ENCODE measurements around the gene COL28A1.
"Not testable (repeated sequence)": the region's sequence is repeated elsewhere in the genome, so short reads cannot be mapped to it uniquely, and the experiment has no call there.

COL28A1 gene

GRCh38 chr7:7408001-7408770 is 127.5 kb downstream of the COL28A1 start:
- no peak for DNase-seq

DNA sequence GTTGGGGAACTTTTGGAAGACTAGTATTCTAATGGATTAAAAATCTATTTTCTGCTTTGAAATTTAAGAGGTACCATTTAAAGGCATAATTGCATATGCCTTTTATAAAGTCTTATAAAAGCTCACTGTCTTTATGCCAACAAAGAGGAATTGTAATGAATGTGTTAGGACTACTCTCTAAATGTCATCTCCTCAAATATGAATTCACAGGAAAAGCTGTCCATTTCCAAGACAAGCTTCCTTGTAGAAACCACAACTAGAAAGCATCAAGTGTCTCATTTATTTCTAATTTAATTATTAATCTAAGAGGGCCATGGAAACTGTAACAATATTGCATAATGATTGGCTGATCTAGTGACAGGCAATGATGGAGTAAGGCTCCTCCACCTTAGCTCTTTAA is 130.2 kb downstream of the COL28A1 start:
- DNase-seq = no peak

- DNase-seq = no peak
Observed at GRCh38 chr7:7399707-7400106, 136.0 kb downstream of the COL28A1 start.

DNA sequence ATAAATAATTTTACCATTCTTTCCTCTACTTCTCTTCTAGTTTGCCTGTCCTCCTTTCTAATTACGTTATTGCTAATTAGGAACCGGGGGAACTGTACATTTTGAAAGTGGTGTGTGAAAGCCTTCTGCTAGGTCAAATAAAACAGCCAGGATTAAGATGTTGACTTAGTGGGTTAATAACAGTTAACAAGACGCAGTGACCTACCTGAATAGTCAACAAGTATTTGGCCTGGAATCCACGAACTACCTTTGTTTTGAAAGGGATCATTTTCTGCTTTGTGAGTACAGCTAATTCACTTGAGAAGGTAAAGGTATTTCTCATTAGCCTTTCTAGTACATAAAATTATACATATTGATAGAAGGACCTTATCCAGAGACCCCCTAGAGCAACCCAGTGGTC is 139.9 kb downstream of the COL28A1 start:
- DNase-seq = no peak

GRCh38 chr7:7388164-7388563 is 147.5 kb downstream of the COL28A1 start:
- not testable (repeated sequence) for DNase-seq

DNA sequence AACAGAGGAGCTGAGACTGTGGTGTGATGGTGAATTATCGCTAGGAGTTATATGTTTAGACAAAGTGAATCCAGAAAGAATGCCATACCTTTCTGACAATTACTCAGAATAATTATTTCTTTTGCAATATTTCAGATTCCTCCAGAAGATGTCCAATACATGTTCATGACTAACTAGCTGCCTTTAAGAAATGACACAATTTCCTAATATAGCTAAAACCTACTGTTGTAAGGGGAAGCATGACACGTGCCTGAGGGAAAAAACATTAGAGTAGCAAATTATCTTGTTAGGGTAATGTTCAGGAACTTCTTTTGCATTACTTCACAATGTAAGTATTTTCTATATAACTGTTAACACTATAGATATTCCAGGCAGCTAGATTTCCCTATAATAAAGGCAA is 150.3 kb downstream of the COL28A1 start:
- DNase-seq = no peak

GRCh38 chr7:7384228-7384627 is 151.4 kb downstream of the COL28A1 start:
- DNase-seq = no peak

GRCh38 chr7:7375538-7375937 is 160.1 kb downstream of the COL28A1 start:
- no peak for DNase-seq

DNA sequence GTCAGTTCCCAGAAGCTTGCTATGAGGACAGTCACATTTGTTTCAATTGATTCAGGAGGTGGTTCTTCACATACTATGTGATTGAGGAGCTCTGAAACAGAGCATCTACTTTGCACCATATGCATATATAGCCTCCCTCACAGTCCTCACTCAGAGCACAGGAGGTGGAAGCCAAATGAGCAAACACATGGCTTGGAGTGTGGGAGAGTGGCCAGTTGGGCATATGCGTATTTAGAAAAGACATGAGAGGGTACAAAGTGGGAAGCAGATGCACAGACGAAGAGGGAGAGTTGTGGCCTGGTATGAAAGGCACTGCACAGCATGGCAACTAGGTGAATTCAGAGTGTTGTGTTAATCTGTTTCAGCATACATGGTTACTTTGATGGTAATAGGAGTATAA is 165.6 kb downstream of the COL28A1 start:
- no peak for DNase-seq

DNA sequence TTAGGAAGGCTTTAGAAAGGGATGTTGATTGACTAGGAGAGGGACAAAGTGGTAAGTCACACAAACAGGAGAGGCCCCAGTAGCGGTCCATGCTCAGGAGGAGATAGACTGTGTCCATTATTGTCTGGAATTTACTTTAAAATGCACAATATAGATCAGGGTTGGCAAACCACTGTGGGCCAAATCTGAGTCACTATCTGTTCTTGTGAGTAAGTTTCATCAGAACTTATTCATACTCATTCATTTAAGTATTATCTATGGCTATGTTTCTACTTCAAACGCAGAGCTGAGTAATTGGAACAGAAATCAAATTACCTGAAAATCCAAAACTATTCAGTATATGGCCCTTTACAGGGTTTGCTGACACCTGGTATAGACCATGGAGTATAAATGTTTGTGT is 166.5 kb downstream of the COL28A1 start:
- DNase-seq = no peak

GRCh38 chr7:7354674-7355073 is 181.0 kb downstream of the COL28A1 start:
- no peak for DNase-seq

DNA sequence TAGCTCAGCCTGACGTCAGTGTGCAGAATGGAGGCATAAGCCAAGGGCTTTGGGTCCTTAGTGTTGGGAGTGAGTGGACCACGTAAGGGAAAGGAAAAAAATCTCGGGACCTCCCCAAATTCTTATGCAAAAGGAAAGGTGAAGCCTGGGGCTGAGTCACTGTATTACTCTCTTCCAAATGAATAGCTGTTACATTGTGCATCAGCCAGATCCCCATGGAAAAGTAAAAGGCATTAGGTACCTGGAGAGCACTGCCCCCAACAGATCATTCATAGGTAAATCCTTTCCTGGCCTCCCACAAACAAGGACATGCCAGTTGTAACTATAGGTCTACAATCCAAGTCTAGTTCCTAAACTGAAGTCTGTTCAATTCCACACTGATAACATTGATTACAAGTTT is 182.8 kb downstream of the COL28A1 start:
- DNase-seq = peak; percentile 14 to 43

DNA sequence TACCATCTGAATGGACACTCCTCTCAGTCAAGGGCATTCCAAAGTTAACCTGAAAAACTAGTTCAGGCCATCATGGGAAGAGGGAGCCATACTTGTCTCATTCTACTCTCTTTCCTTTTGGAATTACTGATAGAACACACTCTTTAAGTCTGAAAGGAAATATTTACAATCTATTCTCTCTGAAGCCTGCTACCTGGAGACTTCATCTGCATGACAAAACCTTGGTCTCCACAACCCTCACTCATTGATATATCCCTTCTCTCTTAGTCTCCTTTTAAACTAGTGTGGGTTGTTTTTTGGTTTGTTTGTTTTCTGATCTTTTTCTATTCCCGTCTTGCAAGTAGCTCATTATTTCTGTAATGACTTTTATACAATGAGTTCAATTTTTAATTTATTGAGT is 183.8 kb downstream of the COL28A1 start:
- no peak for DNase-seq

GRCh38 chr7:7351156-7351555 is 184.5 kb downstream of the COL28A1 start:
- DNase-seq = no peak

- DNase-seq = no peak
Observed at GRCh38 chr7:7349156-7349555, 186.5 kb downstream of the COL28A1 start.

GRCh38 chr7:7347045-7347444 is 188.6 kb downstream of the COL28A1 start:
- DNase-seq = no peak

DNA sequence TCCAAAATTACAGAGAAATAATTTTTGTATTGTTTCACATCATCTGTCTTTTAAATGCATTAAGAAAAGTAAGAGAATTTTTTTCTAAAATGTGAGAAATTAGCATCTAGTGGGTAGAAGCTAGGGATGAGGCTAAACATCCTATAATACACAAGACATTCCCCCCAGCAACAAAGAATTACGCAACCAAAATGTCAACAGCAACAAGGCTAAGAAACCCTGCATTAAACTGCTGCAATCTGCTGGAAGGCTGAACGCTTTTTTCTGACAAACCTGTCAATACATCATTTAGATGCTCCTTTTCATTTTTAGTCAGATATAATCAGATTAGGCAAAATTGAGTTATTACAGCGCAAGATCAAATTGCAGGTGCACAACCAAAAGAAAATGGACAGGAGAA is 191.1 kb downstream of the COL28A1 start:
- no peak for DNase-seq

DNA sequence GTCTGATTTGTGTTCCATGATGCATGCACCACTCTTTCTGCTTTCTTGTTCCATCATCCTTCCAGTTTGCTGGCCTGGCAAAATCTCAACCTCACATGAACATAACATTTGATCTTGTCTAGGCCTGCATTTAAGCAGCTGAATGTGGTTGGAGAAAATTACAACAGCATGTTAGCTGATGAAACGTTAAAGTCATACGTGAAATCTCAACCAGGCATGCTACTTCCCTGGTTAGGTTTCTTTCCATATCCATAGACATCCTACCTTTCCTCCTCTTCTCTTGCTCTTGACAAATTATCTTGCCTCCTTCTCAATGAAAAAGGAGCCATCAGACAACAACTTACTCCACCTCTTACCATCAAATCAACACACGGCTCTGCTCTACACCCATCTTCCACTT is 199.8 kb downstream of the COL28A1 start:
- no peak for DNase-seq

DNA sequence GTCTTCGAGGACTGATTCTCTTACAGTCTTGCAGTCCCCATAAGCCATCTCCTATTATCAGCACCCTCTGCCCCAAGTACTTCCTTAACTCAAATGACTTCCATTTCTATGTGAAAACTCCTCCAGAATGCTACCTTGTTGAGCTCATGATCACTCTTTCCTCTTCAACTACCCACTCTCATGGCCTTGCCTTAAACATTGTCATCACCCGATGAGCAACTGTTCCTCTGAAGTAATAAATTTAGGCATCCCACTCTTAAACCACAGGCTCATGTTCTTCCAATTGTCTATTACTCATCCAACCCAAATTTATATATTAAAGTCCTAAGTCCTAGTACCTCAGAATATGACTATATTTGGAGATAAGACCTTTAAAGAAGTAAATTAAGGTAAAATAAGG is 200.5 kb downstream of the COL28A1 start:
- DNase-seq = no peak

- no peak for DNase-seq
Observed at GRCh38 chr7:7333610-7334009, 202.1 kb downstream of the COL28A1 start.

DNA sequence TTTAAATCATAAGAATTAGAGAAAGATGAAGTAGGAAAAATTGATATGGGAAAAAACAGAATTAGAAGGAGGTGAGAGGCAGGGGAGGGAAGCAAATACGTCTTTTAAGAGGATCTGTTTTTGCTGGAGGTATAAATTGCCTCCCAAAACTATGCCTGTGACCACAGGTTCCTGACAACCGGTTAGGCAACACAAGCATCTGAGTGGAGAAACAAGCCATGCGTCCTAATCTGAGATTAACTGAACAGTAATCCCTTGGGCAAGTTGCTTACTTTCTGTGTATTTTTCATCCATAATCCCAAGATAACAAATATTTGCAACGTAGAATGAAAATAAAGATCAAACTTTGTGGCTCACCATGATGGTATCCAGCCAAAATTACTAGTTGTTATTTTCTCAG is 204.2 kb downstream of the COL28A1 start:
- no peak for DNase-seq

DNA sequence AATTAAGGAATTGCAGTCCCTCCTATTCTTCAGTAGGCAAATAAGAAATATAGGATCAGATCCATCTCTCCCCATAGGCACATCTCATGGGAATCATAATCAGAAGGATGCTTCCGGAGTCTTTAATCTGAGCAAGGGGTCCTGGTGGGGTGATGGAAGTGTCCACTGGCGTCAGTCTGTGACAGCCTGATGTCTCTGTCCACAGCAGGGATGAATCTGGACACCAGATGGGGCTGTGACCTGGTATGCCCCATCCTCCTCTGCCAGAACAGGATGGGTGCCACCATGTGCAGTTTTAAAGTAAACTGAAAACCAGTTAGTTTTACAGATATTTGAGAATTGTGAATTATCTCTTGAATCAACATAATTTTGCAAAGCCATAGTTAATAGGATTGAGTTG is 204.7 kb downstream of the COL28A1 start:
- DNase-seq = no peak

DNA sequence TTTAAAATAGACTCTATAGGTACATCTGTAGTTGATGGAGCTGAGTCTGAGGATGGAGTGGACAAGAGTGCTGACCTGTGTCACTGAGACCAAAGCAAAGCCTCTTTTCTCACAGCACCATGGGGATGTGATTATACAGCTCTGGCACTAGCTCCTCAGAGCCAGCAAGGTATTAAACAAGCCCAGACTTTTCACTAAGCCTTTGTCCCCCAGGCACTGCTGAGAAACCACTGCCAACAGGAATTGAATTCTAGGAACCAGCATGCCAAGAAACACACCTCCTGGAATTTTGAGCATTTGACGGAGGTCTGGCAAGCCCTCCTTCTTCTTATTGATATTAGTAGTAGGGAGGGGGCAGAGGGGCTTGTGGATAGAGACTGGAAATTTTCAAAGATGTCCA is 206.3 kb downstream of the COL28A1 start:
- DNase-seq = no peak

DNA sequence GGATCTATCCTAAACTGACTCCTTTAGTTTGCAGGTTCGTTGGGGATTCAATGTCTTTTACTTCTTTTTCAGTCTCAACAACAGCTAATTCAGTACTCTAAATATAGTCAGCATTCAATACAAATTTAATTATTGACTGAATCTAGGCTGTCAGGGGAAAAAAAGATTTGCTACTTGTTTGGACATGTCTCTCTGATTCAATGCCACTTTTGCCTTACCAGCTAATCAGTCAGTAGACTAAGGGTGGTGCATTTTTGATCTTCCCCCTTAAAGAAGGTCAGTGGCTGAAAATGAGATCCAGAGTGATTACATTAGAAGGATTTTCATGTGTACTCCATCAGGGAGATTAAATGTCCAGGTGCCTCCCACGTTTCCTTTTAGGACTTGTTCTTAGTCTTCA is 208.2 kb downstream of the COL28A1 start:
- no peak for DNase-seq

DNA sequence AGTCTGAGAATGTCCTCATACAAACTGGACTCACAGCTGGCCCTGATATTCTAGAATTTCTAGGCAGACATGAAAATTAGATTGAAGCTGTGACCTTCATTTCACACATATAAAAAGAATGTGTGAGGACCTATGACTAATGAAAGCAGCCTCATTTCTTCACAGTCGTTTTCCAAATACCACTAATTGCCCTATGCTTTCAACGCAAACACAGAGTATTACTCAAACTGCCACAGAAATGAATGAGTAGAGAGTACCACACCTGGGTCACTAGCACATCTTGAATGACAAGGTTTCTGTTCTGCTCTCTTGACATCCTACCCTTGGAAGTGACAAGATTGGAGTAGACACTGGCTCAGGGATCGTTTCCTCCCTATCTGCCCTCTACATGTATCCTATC is 211.0 kb downstream of the COL28A1 start:
- no peak for DNase-seq

All from NCI-H526 (cell line).